SW 1271 (cell line): ENCODE results near the gene ELL2.

Experiments used
- DNase-seq, 2 experiments: peaks; one replicate each; lab custom pipeline; 2025; lab: John Stamatoyannopoulos, UW

ELL2 gene

DNA sequence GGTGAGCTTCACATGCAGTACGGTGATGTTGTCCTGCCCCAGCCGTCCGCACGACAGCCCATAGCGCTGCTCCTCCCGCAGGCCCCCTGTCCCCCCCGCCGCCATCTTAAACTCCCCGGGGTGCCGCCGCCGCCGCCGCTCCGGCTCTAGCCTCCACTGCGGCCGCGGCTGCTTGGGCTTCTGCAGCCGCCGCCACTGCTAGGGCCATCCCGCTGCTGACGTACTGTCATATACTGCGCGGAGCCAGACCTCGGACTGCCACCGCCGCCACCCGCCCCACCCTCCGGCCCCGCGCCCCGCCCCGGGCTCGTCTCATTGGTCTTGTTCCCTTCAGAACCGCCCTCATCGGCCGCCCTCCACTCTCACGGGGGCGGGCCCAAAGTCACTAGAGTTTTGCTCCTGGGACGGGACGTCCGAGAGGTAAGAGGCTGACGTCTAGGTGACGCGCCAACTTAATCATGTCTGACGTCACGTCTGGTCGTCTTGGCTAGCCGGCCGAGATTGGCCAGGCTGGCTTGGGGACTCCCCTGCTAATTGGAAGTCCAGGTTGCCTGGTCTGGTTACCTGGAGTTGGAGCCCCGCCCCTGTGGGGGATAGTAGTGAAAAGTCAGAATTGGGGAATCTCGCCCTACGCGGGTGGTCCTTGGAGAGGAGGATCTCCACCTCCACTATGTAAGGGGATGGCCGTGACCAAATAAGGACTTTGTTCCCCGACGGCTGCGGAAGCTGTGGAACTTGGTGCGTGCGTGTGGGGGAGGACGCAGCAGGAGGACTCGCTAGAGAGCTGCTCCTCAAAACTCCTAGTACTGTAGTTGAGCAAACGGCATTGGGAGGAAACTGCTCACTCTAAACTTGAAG is at the start of gene ELL2:
Gene ELL2 (minus strand): TSS at position 235 of the 858 bp plus-strand sequence. CDS start 130 bp downstream, at position 105.
- DNase-seq: peak; percentile 99 to 100

DNA sequence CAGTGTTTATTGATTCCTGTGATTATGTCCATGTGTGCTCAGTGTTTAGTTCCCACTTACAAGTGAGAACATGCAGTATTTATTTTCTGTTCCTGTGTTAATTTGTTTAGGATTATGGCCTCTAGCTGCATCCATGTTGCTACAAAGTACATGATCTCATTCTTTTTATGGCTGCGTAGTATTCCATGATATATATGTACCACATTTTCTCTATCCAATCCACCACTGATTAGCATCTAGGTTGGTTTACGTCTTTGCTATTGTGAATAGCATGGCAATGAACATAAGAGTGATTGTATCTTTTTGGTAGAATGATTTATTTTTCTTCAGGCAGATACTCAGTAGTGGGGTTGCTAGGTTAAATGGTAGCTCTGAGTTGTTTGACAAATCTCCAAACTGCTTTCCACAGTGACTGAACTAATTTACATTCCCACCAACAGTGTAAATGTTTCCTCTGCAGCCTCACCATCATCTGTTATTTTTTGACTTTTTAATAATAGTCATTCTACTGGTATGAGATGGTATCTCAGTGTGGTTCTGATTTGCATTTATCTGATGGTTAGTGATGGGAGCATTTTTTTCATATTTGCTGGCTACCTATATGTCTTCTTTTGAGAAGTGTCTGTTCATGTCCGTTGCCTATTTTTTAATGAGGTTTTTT is 47.5 kb upstream of the ELL2 start:
- DNase-seq: no peak

DNA sequence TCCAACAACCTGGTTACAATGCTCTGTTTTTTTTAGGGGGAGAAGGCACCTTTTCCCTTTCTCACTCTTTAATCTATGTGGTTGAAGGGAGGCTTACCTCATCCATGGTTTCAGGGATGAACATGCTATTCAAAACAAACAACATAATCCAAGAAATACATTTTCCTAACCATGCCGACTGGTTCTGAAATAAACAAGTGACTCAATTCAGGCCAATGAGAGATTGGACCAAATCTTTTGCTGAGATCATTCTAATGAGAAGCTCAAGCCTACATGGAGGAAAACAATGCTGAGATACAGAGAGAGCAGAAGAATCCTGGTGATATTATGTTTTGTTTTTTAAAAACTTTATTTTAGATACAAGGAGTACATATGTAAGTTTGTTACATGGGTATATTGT is 46.8 kb upstream of the ELL2 start:
- no peak for DNase-seq

DNA sequence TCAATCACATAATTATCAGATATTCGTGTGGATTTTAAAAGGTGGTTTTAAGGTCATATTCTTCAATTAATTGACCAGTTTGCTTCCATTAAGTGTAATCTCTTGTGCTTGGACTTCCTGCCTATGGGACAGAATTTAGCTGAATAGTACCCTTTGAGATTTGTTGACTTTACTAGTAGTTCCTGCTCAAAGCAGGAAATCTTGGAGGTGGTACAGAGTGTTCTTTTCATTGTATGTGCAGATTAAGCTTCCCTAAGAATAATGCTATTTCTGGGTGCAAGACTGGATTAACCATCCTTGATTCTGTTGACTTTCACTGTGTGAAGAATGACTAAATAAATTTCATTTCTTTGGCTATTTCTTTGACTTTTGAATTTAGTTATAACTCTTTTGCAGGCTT is 45.4 kb upstream of the ELL2 start:
- DNase-seq: no peak

DNA sequence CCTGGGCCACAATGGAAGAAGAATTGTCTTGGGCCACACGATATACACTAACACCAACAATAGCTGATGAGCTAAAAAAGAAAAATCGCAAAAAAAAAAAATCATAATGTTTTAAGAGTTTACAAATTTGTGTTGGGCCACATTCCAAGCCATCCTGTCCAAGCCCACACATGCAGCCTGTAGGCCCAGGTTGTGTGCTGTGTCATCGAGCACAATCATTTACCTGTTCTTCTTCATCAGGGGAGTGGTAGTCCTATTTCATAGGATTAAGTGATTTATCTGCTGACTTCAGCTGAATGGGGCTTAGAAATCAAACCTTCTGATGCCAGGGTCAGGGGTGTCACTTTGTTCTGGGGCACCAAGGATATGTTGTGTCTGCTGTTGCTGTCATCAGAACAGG is 44.6 kb upstream of the ELL2 start:
- no peak for DNase-seq

DNA sequence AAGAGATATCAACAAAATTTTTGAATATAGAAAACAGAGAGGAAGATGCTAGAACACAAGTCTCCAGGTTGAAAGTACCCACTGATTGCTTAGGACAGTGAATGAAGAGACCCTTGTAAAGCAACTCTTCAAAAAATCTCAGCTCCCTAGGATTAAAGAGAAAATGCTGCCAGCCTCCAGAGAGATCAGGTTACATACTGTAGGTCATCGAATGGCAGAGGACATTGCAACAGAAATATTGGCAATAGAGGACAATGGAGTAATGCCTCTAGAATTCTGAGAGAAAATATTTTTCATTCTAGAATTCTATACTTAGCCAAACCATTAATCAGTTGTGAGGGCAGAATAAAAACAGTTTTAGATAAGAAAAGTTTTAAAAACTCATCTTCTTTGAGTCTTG is 43.1 kb upstream of the ELL2 start:
- DNase-seq: no peak

DNA sequence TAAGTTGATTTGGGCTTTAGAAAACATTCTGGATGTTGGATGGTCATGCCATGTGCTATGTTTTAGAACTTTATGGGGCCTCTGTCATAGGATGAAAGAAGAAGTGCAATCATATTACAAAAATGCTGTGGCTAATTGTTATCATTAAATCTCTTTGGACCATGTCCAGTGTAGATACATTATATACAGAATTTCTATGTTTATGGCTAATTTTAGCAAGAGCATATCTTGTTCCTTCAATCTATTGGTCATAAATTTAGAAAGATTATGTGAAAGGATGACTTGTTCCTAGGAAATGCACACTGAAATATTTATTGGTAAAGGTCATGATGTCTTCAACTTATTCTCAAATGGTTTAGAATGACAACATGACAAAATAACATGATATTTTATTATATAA is 42.4 kb upstream of the ELL2 start:
- DNase-seq: no peak

DNA sequence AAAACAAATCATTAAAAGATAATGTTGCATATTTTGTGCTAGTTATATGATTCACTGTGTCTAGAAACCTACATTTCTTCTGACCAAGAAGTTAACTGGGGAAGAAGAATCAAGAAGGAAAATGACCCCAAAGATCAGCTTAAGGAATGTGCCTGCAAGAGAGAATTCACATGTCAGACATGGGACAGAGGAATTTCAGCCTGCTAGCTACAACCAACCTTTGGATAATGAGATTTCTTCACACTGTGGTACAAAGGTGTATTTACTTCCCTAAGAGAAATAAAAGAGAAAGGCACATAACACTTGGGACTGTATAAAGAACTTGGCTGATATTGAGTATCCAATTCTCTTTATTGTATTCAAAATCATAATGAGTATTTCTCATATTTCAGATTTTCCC is 39.6 kb upstream of the ELL2 start:
- DNase-seq: no peak

DNA sequence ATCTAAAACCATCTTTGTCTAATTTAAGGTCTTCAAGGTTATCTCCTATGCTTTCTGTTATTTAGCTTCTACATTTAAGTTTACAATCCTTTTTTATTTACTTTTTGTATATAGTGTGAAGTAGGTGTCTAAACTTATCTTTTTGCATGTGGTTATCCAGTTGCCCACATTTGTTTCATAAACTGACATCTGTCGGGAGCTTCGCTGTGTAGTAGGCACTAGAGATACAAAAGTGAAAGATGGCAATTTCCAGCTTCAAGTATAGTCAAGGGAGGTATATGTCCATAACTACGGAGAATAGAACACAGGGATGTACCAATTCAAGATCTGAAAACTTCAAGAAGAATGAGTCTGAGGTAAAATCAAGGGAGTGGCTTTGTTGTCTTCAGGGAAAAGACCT is 38.7 kb upstream of the ELL2 start:
- no peak for DNase-seq

DNA sequence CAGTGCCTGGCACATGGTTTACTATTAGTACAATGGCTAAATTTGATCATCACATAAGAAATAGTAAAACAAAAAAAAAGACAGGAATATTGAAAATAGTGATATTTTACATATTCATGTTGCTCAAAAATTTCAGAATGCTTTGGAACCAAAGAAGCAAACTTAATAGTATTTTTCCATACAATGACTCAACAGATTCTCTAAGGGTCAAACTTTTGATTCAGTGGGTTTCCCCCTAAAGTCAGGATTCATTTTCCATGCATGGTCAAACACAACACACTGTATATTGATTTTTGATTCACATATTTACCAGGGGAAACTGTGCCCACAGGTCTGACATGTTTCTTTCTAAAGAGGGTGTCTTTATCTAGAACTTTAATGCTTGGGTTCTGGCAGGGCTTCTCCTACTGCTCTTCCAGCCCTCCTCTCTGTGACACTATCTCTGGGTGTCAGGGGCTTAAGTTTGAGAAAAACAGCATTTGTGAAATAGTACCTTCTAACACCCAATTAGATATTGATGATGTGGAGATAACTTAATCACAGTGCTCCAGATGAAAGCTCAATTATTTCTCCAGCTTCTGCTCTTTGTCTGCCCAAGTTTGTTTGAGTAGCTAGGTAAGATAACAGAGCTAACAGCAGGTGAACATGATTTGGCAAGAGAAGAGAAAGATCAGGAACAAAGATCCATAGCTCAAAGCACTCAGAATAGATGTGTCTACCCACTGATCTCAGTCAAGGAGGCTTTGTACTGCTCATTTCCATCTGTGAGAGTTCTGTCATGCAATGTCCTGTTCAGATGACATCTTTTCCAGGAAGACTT is 35.5 kb upstream of the ELL2 start:
- DNase-seq: no peak

DNA sequence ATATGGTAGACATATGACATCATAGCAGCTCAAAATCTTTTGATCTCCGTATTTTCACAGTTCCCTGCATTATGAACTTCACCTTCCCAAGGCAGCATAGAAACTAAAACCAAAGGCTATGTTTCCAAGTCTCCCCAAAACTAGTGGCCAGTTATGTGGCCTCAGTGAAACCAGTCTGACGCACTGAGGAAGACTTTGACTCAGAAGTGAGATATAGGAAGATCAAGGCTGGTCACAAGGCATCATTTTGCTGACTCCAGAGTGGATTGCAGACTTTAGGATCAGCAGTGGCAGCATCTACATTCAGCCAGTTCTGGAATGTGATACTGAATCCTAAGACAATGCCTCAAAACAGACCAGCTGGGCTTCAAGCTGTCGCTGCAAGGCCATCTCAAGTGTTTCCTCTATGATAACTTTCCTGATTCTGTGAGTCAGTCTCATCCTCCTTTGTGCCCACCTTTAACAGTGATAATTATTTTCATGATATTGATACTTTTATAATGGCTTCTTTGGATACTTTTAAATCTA is 34.4 kb upstream of the ELL2 start:
- DNase-seq: no peak

DNA sequence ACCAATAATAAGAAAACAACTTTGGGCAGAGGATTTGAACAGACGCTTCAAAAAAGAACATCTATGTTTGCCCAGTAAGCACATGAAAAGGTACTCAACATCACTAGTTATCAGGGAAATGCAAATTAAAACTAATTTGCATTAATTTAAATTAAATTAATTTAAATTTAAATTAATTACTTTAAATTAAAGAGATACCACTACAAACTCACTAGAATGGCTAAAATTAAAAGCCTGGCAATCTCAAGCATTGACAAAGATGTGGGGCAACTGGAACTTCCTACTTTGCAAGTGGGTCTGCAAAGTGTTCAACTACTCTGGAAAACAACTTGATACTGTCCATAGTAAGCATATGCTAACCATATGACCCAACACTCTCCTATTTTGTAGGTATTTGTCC is 32.1 kb upstream of the ELL2 start:
- no peak for DNase-seq

DNA sequence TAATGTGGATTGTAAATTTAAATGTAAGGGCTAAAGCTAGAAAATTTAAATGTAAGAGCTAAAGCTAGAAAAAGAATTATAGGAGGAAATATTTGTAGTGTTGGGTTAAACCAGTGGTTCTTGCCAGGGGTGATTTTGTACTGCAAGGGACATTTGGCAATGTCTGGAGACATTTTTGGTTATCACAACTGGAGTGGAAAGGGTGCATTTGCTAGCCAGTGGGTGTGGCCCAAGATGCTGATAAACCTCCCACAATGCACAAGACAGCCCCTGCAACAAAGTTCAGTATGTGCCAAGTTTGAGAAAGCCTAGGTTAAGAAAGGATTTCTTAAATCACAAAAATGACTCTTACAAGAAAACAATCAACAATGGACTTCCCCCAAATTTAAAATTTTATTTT is 31.6 kb upstream of the ELL2 start:
- DNase-seq: no peak

DNA sequence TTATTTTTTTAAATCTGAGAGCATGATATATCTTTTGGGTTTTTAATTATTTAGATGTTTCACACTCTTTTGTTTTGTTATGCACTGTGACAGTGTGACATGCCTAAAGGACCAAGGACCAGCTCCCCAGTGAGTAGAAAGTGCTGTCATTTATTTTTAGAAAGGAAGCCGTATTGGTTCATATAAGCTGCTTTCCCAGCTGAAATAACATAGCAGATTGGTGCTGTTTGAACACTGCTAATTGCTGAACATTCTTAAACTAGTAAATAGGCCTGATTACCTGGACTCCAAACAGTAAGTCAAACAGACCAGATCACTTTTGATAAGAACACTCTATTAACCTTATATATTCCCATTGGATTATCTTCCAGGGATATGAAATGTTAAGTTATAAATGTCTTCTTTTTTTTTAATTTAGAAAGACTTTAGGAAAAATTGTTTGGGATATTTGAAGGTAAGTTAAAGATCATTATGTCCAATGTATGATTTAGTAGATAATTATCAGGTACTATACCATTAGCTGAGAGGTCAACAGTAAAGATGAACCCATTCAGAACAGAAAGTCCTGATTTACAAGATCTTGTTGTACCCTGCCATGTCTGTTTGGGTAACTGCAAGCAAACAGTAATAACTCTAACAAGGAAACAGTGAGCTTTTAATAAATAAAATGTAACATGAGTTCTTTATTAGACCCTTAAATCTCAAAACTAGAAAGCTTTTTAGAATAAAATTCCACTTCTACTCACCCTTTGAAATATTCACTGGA is 27.8 kb upstream of the ELL2 start:
- no peak for DNase-seq

DNA sequence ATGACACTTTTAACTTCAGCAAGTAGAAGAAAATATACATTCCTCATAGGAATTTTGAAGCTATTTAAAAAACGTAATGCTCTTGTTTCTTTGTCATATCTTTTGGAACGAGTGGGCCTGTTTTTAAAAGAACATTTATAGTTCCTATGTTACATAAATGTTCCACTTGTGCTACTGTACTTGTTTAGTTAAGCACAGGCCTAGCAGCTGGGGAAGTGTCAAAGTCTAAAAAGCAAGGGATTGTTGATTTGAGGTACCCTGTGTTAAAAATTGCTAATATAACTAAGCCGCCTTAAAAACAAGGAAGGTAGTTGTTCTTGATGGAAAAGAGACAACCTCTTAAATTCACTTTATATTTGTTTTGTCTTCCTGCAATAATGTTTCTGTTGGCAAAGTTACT is 27.2 kb upstream of the ELL2 start:
- no peak for DNase-seq

DNA sequence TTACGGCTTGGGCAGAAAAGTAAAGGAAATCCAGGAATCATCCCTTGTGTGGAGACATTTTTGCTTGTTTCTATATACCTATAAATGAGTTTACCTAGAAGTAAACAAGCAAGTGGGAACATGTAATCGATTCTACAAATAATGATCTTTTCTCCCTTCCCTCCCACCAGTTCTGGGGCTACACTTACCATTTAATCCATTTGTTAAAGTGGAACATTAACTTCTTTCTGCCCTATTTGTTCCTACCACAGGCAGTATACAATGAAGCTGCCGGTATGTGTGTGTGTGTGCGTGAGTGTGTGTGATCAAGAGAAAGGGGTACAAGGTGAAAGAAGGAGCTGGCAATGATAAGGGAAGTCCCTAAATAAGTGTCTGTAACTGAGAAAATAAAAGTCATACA is 26.4 kb upstream of the ELL2 start:
- no peak for DNase-seq

DNA sequence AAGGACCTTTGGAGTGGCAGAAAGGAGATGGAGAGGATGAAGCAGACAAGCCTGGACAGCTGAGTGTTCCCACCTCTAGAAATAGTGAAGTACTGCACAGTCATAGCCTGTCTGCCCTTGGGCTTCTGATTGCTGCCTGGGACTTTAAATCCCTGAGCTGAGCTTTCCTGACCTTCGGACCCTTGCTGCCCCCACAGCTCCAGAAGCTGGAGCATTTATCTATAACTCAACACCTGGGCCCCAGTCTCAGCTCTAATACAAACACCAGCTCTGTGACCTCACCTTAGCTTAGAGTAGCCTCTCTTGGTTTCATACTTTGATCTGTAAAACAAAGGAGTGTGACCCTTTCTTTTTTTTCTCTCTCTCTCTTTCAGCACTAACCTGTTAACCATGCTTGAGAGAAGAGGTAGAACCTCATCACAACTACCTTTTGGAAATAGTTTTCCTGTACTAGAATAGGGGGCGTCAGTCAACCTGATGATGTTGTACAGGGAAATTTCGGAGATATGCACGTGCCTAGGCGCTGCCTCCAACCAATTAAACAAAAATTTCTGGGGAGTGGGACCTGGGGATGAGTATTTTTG is 25.4 kb upstream of the ELL2 start:
- DNase-seq: no peak

DNA sequence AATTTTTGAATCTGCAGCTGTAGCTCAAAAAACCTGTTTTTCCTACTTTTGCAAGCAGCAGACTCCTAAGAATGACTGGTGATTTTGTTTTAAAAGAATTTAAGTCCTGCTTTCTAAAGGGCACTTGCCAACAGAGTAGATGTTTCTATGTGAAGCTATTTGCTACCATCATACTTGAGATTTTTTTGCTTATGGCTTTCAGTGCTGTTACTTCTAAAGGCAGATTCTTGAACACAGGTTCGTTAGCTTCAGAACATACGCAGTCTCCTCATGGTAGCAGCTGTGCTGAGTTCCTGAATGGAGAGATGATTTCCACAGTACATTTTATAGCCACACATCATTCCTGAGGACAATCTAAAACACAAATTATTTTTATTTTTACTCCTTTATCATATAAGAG is 24.4 kb upstream of the ELL2 start:
- DNase-seq: no peak

DNA sequence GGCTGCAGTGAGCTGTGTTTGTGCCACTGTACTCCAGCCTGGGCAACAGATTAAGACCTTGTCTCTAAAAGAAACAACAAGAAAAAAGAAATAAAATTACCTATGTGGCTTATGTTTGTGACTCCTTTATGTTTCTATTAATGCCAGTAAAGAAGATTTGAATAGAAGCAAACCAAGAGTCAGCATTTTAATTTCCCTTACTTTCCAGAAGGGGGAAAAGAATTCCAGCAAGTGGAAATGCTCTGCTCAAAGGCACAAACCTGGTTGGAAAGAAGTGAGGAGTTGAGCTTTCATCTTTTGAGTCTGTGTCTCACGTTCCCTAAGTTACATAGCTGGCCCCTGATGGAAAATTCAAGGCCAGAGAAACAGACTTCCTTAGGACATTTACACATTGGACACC is 23.6 kb upstream of the ELL2 start:
- no peak for DNase-seq

DNA sequence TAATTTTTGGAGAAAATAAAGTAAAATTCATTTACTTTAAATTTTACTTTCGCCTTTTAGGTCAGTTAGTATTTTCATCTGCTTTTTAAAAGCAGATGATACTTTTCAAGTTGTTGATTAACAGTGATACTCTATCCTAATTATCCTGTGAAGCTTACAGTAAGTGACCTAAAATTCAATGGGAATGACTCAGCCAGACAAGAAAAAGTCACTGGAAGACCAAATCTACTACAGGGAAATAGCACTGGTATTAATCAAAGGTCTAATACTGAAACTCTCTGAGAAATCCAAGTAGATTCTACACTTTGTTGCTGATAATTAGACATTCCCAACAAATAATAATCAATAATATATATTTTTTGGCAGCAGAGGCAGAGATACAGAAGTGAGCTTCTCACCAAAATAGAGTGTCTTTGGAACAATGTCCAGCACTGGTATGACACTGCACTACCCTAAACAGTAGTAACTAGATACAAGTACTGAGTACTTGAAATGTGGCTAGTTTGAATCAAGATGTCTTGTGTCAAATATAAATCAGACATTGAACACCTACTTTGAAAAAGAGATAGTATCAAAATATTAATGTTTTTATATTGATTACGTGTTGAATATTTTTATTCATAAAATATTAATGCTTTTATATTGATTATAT is 22.8 kb upstream of the ELL2 start:
- DNase-seq: no peak

DNA sequence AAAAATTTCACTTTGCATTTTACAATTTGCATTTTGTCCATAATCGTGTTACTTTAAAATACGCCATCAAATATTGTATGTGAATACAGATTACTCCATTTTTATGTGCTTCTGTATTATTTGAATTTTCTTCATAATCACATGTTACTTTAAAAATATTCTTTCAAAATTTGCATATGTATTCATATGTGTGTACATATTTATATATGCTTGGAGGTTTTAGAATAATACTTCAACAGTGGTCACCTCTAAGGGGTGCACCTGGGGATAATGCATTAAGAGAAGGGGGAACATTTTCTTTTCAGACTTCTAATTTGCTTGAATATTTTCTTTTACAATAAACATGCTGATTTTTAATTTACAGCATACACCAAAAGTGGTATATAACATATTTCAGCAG is 21.9 kb upstream of the ELL2 start:
- DNase-seq: no peak
